Measurements from ENCODE around the gene SHISA9.

SHISA9 gene

GRCh38 chr16:13138528-13138927 lies 237.1 kb downstream of the SHISA9 start:
- no peak for ATAC-seq
- TF ChIP-seq TSHZ2 (CRISPR knock-in tag; IDR thresholded peaks at IDR 0.05) (no peak), PATZ1 (CRISPR knock-in tag; IDR thresholded peaks at IDR 0.05; ENCODE audit: borderline replicate concordance) (no peak), ARNTL (CRISPR knock-in tag; IDR thresholded peaks at IDR 0.05; ENCODE audit: borderline replicate concordance, low read depth) (no peak), CREB5 (CRISPR knock-in tag; IDR thresholded peaks at IDR 0.05; ENCODE audit: low read depth) (no peak), CSDC2 (CRISPR knock-in tag; IDR thresholded peaks at IDR 0.05) (no peak), GLIS3 (CRISPR knock-in tag; IDR thresholded peaks at IDR 0.05) (no peak), ESRRG (CRISPR knock-in tag; IDR thresholded peaks at IDR 0.05) (no peak)

- no peak for TF ChIP-seq PATZ1 (CRISPR knock-in tag; IDR thresholded peaks at IDR 0.05; ENCODE audit: borderline replicate concordance)
- no peak for ATAC-seq
Measured at GRCh38 chr16:13139661-13140241, 238.4 kb downstream of the SHISA9 start.

GRCh38 chr16:13143551-13143950 lies 242.2 kb downstream of the SHISA9 start:
- no peak for TF ChIP-seq ZNF8 (CRISPR knock-in tag; IDR thresholded peaks at IDR 0.05)
- TF ChIP-seq TOX (CRISPR knock-in tag; IDR thresholded peaks at IDR 0.05; ENCODE audit: borderline replicate concordance) = no peak
- no peak for TF ChIP-seq SNAI2 (CRISPR knock-in tag; IDR thresholded peaks at IDR 0.05)
- TF ChIP-seq CSRNP3 (CRISPR knock-in tag; IDR thresholded peaks at IDR 0.05) = no peak
- no peak for TF ChIP-seq CSDC2 (CRISPR knock-in tag; IDR thresholded peaks at IDR 0.05)
- TF ChIP-seq ESRRG (CRISPR knock-in tag; IDR thresholded peaks at IDR 0.05) = no peak
- TF ChIP-seq CREB5 (CRISPR knock-in tag; IDR thresholded peaks at IDR 0.05; ENCODE audit: low read depth) = no peak
- no peak for TF ChIP-seq GLIS3 (CRISPR knock-in tag; IDR thresholded peaks at IDR 0.05)
- no peak for TF ChIP-seq ZNF565 (CRISPR knock-in tag; conservative IDR thresholded peaks at IDR 0.05; ENCODE audit: low read depth)
- no peak for TF ChIP-seq ISL1 (CRISPR knock-in tag; IDR thresholded peaks at IDR 0.05)
- no peak for TF ChIP-seq PATZ1 (CRISPR knock-in tag; IDR thresholded peaks at IDR 0.05; ENCODE audit: borderline replicate concordance)
- TF ChIP-seq POU6F1 (CRISPR knock-in tag; IDR thresholded peaks at IDR 0.05; ENCODE audit: borderline replicate concordance, low read depth) = no peak
- TF ChIP-seq ARNTL (CRISPR knock-in tag; IDR thresholded peaks at IDR 0.05; ENCODE audit: borderline replicate concordance, low read depth) = no peak
- ATAC-seq = no peak
